ENCODE results near the gene PTGR2.

DNA sequence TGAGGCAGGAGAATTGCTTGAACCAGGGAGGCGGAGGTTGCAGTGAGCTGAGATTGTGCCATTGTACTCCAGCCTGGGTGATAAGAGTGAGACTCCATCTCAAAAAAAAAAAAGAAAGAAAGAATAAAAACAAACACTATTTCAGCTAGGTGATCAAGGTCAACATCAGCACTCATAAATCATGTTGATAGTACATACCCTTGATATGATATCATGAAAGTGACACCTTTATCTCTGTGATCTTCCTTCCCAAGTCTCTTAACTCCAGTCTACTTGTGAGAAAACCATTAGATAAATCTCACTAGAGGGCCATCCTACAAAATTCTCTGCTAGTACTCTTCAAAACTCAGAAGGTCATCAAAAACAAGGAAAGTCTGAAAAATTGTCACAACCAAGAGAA, 44.2 kb upstream of the PTGR2 start:
- TF ChIP-seq, protein P1, sequence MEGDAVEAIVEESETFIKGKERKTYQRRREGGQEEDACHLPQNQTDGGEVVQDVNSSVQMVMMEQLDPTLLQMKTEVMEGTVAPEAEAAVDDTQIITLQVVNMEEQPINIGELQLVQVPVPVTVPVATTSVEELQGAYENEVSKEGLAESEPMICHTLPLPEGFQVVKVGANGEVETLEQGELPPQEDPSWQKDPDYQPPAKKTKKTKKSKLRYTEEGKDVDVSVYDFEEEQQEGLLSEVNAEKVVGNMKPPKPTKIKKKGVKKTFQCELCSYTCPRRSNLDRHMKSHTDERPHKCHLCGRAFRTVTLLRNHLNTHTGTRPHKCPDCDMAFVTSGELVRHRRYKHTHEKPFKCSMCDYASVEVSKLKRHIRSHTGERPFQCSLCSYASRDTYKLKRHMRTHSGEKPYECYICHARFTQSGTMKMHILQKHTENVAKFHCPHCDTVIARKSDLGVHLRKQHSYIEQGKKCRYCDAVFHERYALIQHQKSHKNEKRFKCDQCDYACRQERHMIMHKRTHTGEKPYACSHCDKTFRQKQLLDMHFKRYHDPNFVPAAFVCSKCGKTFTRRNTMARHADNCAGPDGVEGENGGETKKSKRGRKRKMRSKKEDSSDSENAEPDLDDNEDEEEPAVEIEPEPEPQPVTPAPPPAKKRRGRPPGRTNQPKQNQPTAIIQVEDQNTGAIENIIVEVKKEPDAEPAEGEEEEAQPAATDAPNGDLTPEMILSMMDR (IDR thresholded peaks at IDR 0.05; ENCODE audit: low read length) = no peak
- TF ChIP-seq EZH2phosphoT487 (IDR thresholded peaks at IDR 0.05; ENCODE audit: low read length) = no peak
- no peak for TF ChIP-seq EZH2 (optimal IDR thresholded peaks at IDR 0.05; ENCODE audit: low read depth, low read length)
